ENCODE data around the gene ODAD3.
"Not testable (repeated sequence)": the region's sequence is repeated elsewhere in the genome, so short reads cannot be mapped to it uniquely, and the experiment has no call there.

The ODAD3 gene

DNA sequence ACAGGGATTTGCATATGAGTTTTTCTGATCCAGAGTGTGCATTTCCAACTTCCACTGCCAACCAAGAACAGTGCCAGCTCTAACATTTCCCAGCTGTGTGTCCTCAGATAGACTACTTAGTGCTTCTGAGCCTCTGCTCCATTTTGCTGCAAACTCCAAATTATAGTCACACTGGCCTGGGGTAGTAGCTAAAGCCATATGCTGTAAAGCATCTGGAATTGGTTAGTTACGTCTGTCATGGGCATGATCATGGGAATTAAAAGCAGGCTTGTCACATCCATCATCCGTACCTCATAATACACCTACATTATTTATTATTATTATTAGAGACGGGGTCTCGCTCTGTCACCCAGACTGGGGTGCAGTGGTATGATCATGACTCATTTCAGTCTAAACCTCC, 38.8 kb upstream of the ODAD3 start:
- no peak overlapping the region for H3K27ac ChIP-seq (ENCODE audit: low read length)
- no peaks in the 10 kb centered on the region for H3K36me3 ChIP-seq (replicated peaks; ENCODE audit: low read depth, low read length)
- H3K27me3 ChIP-seq (ENCODE audit: low read depth, low read length) = no peaks in the 10 kb centered on the region
- no peak for TF ChIP-seq EZH2phosphoT487 (IDR thresholded peaks at IDR 0.05; ENCODE audit: low read depth)
- TF ChIP-seq, protein P1, sequence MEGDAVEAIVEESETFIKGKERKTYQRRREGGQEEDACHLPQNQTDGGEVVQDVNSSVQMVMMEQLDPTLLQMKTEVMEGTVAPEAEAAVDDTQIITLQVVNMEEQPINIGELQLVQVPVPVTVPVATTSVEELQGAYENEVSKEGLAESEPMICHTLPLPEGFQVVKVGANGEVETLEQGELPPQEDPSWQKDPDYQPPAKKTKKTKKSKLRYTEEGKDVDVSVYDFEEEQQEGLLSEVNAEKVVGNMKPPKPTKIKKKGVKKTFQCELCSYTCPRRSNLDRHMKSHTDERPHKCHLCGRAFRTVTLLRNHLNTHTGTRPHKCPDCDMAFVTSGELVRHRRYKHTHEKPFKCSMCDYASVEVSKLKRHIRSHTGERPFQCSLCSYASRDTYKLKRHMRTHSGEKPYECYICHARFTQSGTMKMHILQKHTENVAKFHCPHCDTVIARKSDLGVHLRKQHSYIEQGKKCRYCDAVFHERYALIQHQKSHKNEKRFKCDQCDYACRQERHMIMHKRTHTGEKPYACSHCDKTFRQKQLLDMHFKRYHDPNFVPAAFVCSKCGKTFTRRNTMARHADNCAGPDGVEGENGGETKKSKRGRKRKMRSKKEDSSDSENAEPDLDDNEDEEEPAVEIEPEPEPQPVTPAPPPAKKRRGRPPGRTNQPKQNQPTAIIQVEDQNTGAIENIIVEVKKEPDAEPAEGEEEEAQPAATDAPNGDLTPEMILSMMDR (IDR thresholded peaks at IDR 0.05; ENCODE audit: low read depth, low read length) = no peak
- H3K4me3 ChIP-seq (ENCODE audit: low read length) = no peak overlapping the region
- H3K9me3 ChIP-seq (ENCODE audit: insufficient read depth, low read length) = no peaks in the 10 kb centered on the region
- no peak overlapping the region for H3K9ac ChIP-seq (ENCODE audit: low read length)
- H4K20me1 ChIP-seq (ENCODE audit: insufficient read depth, low read length) = no peaks in the 10 kb centered on the region
- H3K4me1 ChIP-seq (ENCODE audit: low read length) = peaks cover 14% of the 10 kb centered on the region
- no peaks in the 10 kb centered on the region for H3K79me2 ChIP-seq (ENCODE audit: low read length)
- H2AFZ ChIP-seq (ENCODE audit: low read depth, low read length) = no peak overlapping the region
- H3K4me2 ChIP-seq (ENCODE audit: low read length) = no peak overlapping the region

GRCh38 chr19:11468266-11468845, 33.4 kb upstream of the ODAD3 start:
- not testable (repeated sequence) for H3K9ac ChIP-seq (ENCODE audit: low read length); H3K9me3 ChIP-seq (ENCODE audit: insufficient read depth, low read length); H3K4me1 ChIP-seq (ENCODE audit: low read length); H4K20me1 ChIP-seq (ENCODE audit: insufficient read depth, low read length); H3K27ac ChIP-seq (ENCODE audit: low read length); H3K36me3 ChIP-seq (replicated peaks; ENCODE audit: low read depth, low read length); H3K4me3 ChIP-seq (ENCODE audit: low read length); H3K79me2 ChIP-seq (ENCODE audit: low read length); H2AFZ ChIP-seq (ENCODE audit: low read depth, low read length); H3K27me3 ChIP-seq (ENCODE audit: low read depth, low read length); H3K4me2 ChIP-seq (ENCODE audit: low read length)

GRCh38 chr19:11465600-11465999, 30.7 kb upstream of the ODAD3 start:
- Histone ChIP-seq H4K20me1 (ENCODE audit: insufficient read depth, low read length) (no peaks in the 10 kb centered on the region), H3K9ac (ENCODE audit: low read length) (no peak overlapping the region), H3K9me3 (ENCODE audit: insufficient read depth, low read length) (no peaks in the 10 kb centered on the region), H3K4me1 (ENCODE audit: low read length) (no peaks in the 10 kb centered on the region), H3K27me3 (ENCODE audit: low read depth, low read length) (no peaks in the 10 kb centered on the region), H3K4me3 (ENCODE audit: low read length) (no peak overlapping the region), H3K4me2 (ENCODE audit: low read length) (no peak overlapping the region), H2AFZ (ENCODE audit: low read depth, low read length) (no peak overlapping the region), H3K27ac (ENCODE audit: low read length) (no peak overlapping the region), H3K36me3 (replicated peaks; ENCODE audit: low read depth, low read length) (no peaks in the 10 kb centered on the region), H3K79me2 (ENCODE audit: low read length) (no peaks in the 10 kb centered on the region)
- TF ChIP-seq, protein P1 (IDR thresholded peaks at IDR 0.05; ENCODE audit: low read depth, low read length) = no peak
- no peak for TF ChIP-seq EZH2phosphoT487 (IDR thresholded peaks at IDR 0.05; ENCODE audit: low read depth)

- no peaks in the 10 kb centered on the region for H3K79me2 ChIP-seq (ENCODE audit: low read length)
- TF ChIP-seq, protein P1 (IDR thresholded peaks at IDR 0.05; ENCODE audit: low read depth, low read length) = no peak
- TF ChIP-seq EZH2phosphoT487 (IDR thresholded peaks at IDR 0.05; ENCODE audit: low read depth) = no peak
- H3K4me3 ChIP-seq (ENCODE audit: low read length) = no peak overlapping the region
- no peaks in the 10 kb centered on the region for H3K9me3 ChIP-seq (ENCODE audit: insufficient read depth, low read length)
- H2AFZ ChIP-seq (ENCODE audit: low read depth, low read length) = no peak overlapping the region
- H3K4me1 ChIP-seq (ENCODE audit: low read length) = no peaks in the 10 kb centered on the region
- no peaks in the 10 kb centered on the region for H3K36me3 ChIP-seq (replicated peaks; ENCODE audit: low read depth, low read length)
- H3K27ac ChIP-seq (ENCODE audit: low read length) = no peak overlapping the region
- no peaks in the 10 kb centered on the region for H4K20me1 ChIP-seq (ENCODE audit: insufficient read depth, low read length)
- no peak overlapping the region for H3K4me2 ChIP-seq (ENCODE audit: low read length)
- no peak overlapping the region for H3K9ac ChIP-seq (ENCODE audit: low read length)
- H3K27me3 ChIP-seq (ENCODE audit: low read depth, low read length) = no peaks in the 10 kb centered on the region
These were observed 29.7 kb upstream of the ODAD3 start for GRCh38 chr19:11464333-11465265.

Measured in OCI-LY3 (cell line).